AG04449 (cell line): ENCODE measurements around the gene PRXL2B.
"Not testable (repeated sequence)": the region's sequence is repeated elsewhere in the genome, so short reads cannot be mapped to it uniquely, and the experiment has no call there.

Experiments used
- CTCF ChIA-PET: fragments of 350-600 bp; formaldehyde crosslinking; extraction: SDS; loops from one replicate; lab custom pipeline; 2021; ENCODE audit warnings: antibody characterized with exemption; lab: Yijun Ruan, JAX
- POLR2A ChIA-PET: fragments of 400-600, 350-600 bp; formaldehyde crosslinking; extraction: SDS; loops from one replicate; lab custom pipeline; 2020; ENCODE audit warnings: antibody characterized with exemption, inconsistent platforms; lab: Yijun Ruan, JAX
- DNase-seq: peaks from one replicate; pipeline ENCODE4 v3.0.0-alpha.2; 2010; ENCODE audit warnings: low read depth, low spot score
- H3K4me3 ChIP-seq: 2 replicates; pipeline ENCODE4 v1.5.1; 2011; ENCODE audit warnings: low read depth, mild to moderate bottlenecking, control low read depth, low read length
- CTCF ChIP-seq: IDR thresholded peaks from one replicate; pipeline ENCODE4 v1.5.1; 2011; ENCODE audit warnings: mild to moderate bottlenecking, moderate library complexity, low read length, control low read depth, inconsistent platforms; ENCODE audit not compliant: insufficient read depth; ENCODE audit errors: missing control alignments

The PRXL2B gene

GRCh38 chr1:2552189-2552588 is 34.4 kb upstream of the PRXL2B start:
- TF ChIP-seq CTCF, result no peak
- H3K4me3 ChIP-seq, result no peak overlapping the region
- DNase-seq, result no peak
- ChIA-PET CTCF (no interaction called here), POLR2A (no interaction called here)

DNA sequence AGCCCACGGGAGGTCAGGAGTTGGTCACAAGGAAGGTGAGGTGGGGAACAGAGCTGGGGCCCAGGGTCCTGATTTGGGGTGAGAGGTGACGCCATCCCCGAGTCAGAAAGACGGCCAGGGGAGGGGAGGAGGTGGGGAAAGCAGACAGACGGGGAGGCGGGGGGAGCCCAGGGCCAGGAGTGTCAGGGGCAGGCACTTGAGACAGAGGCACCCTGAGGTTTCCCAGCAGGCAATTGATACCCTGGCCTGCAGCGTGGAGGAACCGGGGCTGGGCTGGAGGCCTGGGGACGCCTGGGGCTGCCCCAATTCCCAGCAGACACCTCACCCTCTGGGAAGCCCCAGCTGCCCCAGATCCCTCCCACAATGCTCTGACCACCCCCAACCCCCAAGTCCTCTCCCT is 33.5 kb upstream of the PRXL2B start:
- DNase-seq, H3K4me3 ChIP-seq, CTCF ChIA-PET, POLR2A ChIA-PET: not testable (repeated sequence)

- TF ChIP-seq CTCF, result no peak
- no peak overlapping the region for H3K4me3 ChIP-seq
- POLR2A ChIA-PET, result no interaction called here
- DNase-seq, result no peak
- CTCF ChIA-PET, result no interaction called here
These were observed 32.5 kb upstream of the PRXL2B start for GRCh38 chr1:2553871-2554620.

- no peak for DNase-seq
- CTCF ChIA-PET, result no interaction called here
- peak; percentile 25 for TF ChIP-seq CTCF
- H3K4me3 ChIP-seq, result no peak overlapping the region
- POLR2A ChIA-PET, result no interaction called here
These were observed 31.8 kb upstream of the PRXL2B start for GRCh38 chr1:2554621-2555387.

GRCh38 chr1:2555634-2556276 is 30.8 kb upstream of the PRXL2B start:
- ChIA-PET POLR2A (no interaction called here), CTCF (interaction anchor here (0.9 to 5.5 kb wide), 4 partner anchors 7 to 141 kb away, joined by 3 to 45 read pairs (median 4); no protein-coding TSS in a partner anchor)
- no peak for TF ChIP-seq CTCF
- peak overlapping the region; percentile 57 for H3K4me3 ChIP-seq
- no peak for DNase-seq

GRCh38 chr1:2556277-2556677 is 30.3 kb upstream of the PRXL2B start, which contains the start of gene TNFRSF14:
Gene TNFRSF14, plus strand, starts transcription at chr1:2556371. Its CDS starts 294 bp downstream, at chr1:2556665.
- CTCF ChIA-PET, result interaction anchor here (0.9 to 5.5 kb wide), 4 partner anchors 8 to 142 kb away, joined by 3 to 45 read pairs (median 4); no protein-coding TSS in a partner anchor
- no peak for DNase-seq
- peak; percentile 14 for TF ChIP-seq CTCF
- peak within 1 kb of the TSS; percentile 57 for H3K4me3 ChIP-seq
- POLR2A ChIA-PET, result no interaction called here
